ENCODE results near the gene DCUN1D4. TPM values are rescaled to one million over a fixed set of nuclear protein-coding genes. Genes with fewer than 3 reads are reported as not detected.

The DCUN1D4 gene
- total RNA-seq, 4 donors from 2014 or later: 35.0 to 80.4 (median 40.6) TPM

DNA sequence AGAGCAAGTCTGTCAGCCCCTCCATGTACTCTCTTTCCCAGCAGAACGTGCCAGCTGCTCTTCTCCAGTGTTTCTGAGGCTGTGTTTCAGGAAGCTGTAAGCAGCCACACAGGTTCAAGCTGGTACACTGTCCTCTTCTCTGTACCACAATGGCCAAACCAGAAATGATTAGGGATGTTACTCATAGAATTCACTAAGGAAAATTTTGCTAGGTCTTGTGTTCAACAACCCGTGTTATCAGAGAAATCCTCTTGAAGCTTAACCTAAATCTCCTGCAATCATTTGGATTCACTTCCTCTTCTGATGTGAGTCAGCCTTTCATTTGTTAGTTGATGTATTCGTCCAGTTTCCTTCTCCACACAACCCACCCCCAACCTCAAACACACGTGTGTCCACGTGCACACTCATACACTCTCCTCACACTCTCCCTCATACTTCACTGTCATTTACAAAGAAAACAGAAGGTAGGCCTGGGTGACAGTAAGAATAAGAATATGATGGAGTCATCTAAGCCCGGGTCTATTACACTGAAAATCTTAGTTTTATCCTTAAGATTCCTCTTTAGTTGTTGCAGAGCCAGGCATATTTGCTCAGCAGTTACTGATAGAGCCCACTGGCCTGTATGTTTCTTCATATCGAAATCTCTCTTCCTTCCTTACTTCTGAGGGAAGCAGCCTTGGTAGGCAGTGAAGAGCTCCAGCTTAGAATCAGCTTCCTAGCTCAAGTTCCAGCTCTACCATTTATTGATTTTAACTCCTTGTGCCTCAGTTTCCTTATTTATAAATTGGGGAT lies 63.4 kb downstream of the DCUN1D4 start:
- WGBS, 2 donors: 77 to 78% methylated on average over 7 of the region's 7 CpGs
- Histone ChIP-seq H3K36me3 (peaks cover 0 to 51% (median 0%) of the 10 kb centered on the region in 3 donors), H3K27me3 (no peaks in the 10 kb centered on the region), H3K27ac (no peak overlapping the region), H3K9me3 (no peaks in the 10 kb centered on the region), H3K4me1 (peaks cover 0 to 4% (median 0%) of the 10 kb centered on the region in 4 donors), H3K4me3 (no peak overlapping the region)
- no peak for DNase-seq (ENCODE audit: low spot score in 2 of 2)
- TF ChIP-seq EP300 (IDR thresholded peaks at IDR 0.05) (no peak), POLR2A (IDR thresholded peaks at IDR 0.05) (no peak)
- TF ChIP-seq, protein P1, sequence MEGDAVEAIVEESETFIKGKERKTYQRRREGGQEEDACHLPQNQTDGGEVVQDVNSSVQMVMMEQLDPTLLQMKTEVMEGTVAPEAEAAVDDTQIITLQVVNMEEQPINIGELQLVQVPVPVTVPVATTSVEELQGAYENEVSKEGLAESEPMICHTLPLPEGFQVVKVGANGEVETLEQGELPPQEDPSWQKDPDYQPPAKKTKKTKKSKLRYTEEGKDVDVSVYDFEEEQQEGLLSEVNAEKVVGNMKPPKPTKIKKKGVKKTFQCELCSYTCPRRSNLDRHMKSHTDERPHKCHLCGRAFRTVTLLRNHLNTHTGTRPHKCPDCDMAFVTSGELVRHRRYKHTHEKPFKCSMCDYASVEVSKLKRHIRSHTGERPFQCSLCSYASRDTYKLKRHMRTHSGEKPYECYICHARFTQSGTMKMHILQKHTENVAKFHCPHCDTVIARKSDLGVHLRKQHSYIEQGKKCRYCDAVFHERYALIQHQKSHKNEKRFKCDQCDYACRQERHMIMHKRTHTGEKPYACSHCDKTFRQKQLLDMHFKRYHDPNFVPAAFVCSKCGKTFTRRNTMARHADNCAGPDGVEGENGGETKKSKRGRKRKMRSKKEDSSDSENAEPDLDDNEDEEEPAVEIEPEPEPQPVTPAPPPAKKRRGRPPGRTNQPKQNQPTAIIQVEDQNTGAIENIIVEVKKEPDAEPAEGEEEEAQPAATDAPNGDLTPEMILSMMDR (IDR thresholded peaks at IDR 0.05): no peak

DNA sequence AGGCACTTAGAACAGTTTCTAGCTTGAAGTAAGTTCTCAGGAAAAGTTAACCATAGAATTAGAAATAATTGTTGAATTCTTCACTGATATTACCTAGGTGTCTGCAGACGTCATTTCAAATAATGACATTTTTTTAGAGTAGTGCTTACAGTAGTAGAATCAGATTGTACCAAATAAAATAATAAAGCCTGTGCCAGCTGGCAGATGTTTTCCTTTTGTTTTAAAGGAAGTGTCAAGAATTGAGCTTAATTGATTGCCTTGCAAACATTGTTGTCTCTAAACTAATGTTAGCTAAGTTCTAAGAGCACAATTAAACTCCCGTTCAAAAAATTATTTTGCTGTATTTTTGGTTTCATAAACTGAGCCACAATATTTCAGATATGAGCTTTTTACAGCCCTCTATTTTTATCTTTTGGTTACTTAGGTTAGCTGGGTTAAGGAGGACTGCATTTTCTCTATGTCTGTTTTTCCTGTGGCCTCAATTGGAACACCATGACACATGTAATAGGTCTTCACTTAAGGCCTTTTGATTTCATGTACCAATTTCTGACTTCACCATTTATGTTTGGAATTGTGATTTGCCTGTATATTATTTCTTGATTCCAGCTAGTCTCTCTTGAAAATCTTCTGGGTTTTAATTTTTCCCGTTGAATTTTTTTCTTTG lies 64.2 kb downstream of the DCUN1D4 start:
- peaks cover 0 to 56% (median 0%) of the 10 kb centered on the region in 3 donors for H3K36me3 ChIP-seq
- TF ChIP-seq, protein P1 (IDR thresholded peaks at IDR 0.05): no peak
- TF ChIP-seq EP300 (IDR thresholded peaks at IDR 0.05): no peak
- no peak overlapping the region for H3K27ac ChIP-seq

DNA sequence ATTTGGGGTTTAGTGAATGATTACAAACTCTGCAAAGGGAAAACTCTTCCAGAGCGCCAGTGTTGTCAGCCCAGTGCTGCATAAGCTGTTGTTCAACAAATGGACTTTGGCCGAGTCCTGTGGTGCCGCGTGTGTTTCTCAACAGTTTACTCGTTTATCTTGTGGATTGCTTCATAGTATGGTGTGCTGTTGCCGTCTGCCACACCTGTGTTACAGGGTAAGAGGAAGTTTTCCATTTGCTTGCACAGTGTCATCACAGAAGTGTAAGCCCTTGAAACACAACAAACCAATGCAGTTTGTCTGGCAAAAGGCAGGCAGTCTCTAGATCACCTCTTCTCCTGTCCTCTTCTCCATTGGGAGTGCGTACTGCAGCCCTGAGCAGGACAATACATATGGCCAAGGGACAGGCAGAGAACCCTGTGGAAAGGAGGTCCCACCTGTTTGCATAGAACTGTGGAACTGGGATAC lies 66.3 kb downstream of the DCUN1D4 start:
- no peak for TF ChIP-seq POLR2A (IDR thresholded peaks at IDR 0.05)
- TF ChIP-seq EP300 (IDR thresholded peaks at IDR 0.05): no peak
- TF ChIP-seq, protein P1 (IDR thresholded peaks at IDR 0.05): no peak
- H3K4me3 ChIP-seq: no peak overlapping the region
- H3K9me3 ChIP-seq: no peaks in the 10 kb centered on the region
- no peak overlapping the region for H3K27ac ChIP-seq
- H3K27me3 ChIP-seq: no peaks in the 10 kb centered on the region
- H3K36me3 ChIP-seq: peaks cover 0 to 73% (median 0%) of the 10 kb centered on the region in 3 donors
- H3K4me1 ChIP-seq: peaks cover 0 to 4% (median 0%) of the 10 kb centered on the region in 4 donors
- 92 to 94% methylated on average over 7 of the region's 7 CpGs for WGBS, 2 donors
- no peak for DNase-seq (ENCODE audit: low spot score in 2 of 2)

More for the DNA sequence above, 64.2 kb downstream of the DCUN1D4 start:
- Histone ChIP-seq H3K9me3 (no peaks in the 10 kb centered on the region), H3K4me1 (peaks cover 0 to 4% (median 0%) of the 10 kb centered on the region in 4 donors), H3K4me3 (no peak overlapping the region), H3K27me3 (no peaks in the 10 kb centered on the region)
- WGBS, 2 donors: 65 to 66% methylated on average over 3 of the region's 3 CpGs
- DNase-seq (ENCODE audit: low spot score in 2 of 2): no peak

DNA sequence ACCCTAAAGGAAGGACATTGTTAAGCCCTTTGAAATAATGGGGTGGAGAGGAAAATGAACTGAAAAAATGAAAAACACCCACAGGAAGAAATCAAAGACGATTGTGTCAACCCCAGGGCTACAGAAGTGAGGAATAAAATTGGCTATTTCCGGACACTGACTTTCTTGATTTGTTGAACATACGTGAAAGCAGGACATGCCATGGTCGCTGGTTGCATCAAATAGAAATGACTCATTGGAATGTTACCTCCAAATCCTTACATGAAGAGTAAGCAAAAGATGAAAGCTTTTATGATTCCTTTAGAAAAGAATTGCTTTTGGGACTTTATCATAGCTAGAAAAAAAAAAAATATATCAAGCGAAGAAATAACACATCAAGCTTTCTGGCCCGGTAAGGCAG lies 75.3 kb downstream of the DCUN1D4 start:
- Histone ChIP-seq H3K27me3 (no peaks in the 10 kb centered on the region), H3K36me3 (peaks cover 0 to 44% (median 0%) of the 10 kb centered on the region in 3 donors), H3K27ac (no peak overlapping the region), H3K4me1 (no peaks in the 10 kb centered on the region), H3K4me3 (no peak overlapping the region), H3K9me3 (peaks cover 0 to 13% (median 0%) of the 10 kb centered on the region in 4 donors)
- 91 to 93% methylated on average over 6 of the region's 6 CpGs for WGBS, 2 donors
- DNase-seq (ENCODE audit: low spot score in 2 of 2): no peak
- TF ChIP-seq EP300 (IDR thresholded peaks at IDR 0.05): no peak
- TF ChIP-seq, protein P1 (IDR thresholded peaks at IDR 0.05): no peak
- no peak for TF ChIP-seq POLR2A (IDR thresholded peaks at IDR 0.05)

DNA sequence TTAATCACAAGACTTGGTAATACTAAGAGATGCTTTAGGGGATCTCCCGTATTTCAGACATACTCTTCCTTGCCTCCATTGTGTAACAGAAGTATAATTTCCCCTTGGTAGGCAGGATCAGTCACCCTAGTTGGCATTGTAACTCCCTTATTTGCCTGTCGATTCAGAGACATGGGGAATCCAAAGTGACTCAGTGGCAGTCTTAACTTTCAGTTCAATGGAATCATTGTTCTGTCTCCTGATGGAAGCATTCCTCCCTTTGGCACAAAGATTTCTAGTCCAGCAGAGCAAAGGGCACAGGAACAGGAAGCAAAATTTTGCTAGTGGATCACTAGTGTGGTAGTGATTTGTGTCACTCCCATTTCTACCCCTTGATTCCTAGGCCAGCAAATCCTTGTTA lies 80.4 kb downstream of the DCUN1D4 start:
- H3K36me3 ChIP-seq: no peaks in the 10 kb centered on the region
- TF ChIP-seq EP300 (IDR thresholded peaks at IDR 0.05) (no peak), POLR2A (IDR thresholded peaks at IDR 0.05) (no peak)
- TF ChIP-seq, protein P1 (IDR thresholded peaks at IDR 0.05): no peak
- WGBS, 2 donors: 48 to 55% methylated on average over 2 of the region's 2 CpGs

More for the DNA sequence above, 80.4 kb downstream of the DCUN1D4 start:
- Histone ChIP-seq H3K27me3 (no peaks in the 10 kb centered on the region), H3K4me1 (no peaks in the 10 kb centered on the region), H3K4me3 (no peak overlapping the region), H3K9me3 (peaks cover 0 to 13% (median 0%) of the 10 kb centered on the region in 4 donors), H3K27ac (no peak overlapping the region)
- no peak for DNase-seq (ENCODE audit: low spot score in 2 of 2)

All from tibial nerve (tissue), 4 donors.